DLD1 (cell line): Measurements from ENCODE around the gene HRH1.
"Not testable (repeated sequence)": the region's sequence is repeated elsewhere in the genome, so short reads cannot be mapped to it uniquely, and the experiment has no call there.

ENCODE experiments used
- in situ Hi-C: cut with HindIII; loops from 2 replicates; pipeline ENCODE4 v1.10.0; 2017; ENCODE audit warnings: low sequenced_read_pairs

Gene HRH1, protein sequence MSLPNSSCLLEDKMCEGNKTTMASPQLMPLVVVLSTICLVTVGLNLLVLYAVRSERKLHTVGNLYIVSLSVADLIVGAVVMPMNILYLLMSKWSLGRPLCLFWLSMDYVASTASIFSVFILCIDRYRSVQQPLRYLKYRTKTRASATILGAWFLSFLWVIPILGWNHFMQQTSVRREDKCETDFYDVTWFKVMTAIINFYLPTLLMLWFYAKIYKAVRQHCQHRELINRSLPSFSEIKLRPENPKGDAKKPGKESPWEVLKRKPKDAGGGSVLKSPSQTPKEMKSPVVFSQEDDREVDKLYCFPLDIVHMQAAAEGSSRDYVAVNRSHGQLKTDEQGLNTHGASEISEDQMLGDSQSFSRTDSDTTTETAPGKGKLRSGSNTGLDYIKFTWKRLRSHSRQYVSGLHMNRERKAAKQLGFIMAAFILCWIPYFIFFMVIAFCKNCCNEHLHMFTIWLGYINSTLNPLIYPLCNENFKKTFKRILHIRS

DNA sequence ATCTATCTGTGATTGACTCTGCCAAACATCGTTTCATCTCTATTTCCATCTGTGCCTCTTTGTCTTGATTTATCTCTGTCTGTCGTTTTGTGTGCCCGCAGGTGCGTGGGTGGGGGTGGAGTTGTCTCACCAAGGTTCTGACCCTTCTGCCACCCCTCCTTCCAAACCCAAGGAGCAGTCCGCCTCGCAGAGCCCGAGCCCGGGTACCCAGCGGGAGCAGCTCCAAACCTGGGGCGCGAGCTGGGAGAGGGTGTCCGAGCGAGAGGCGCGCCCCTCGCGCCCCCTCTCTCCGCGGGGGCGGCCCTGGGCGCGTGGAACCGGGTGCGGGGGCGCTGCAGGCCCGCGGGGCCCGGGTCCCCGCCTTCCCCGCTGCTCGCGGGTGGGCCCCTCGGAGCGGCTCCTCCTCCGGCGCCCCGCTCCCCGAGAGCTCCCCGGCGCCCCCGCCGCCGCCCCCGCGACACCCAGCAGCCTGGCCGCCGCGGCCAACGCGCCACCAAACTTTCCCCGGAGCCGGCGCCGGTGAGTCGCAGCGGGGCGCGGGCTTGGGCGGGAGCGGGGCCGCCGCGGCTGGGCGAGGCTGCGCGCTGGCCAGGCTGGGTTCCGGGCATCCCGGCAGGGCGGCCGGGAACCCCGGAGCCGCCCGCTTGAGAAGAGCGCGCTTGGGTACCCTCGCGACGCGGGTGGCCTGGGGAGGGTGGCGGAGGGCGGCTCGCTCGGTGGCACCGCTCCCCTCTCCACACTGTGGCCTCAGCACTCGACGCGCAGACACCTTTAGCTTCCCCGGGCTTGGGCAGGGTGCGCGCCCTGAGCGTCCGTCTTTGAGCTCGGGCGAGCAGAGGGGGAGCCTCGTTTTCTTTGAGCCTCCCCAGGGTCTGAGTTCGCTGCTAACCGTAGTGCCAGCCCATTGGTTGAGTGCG, at the start of gene HRH1:
TSS of gene HRH1 (plus strand) at position 458 of the 917 bp plus-strand sequence. CDS start 104,545 bp downstream, outside the sequence.
- in situ Hi-C loops = no loop called here

DNA sequence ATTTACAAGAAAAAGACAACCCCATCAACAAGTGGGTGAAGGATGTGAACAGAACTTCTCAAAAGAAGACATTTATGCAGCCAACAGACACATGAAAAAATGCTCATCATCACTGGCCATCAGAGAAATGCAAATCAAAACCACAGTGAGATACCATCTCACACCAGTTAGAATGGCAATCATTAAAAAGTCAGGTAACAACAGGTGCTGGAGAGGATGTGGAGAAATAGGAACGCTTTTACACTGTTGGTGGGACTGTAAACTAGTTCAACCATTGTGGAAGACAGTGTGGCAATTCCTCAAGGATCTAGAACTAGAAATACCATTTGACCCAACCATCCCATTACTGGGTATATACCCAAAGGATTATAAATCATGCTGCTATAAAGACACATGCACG, 41.0 kb upstream of the HRH1 start:
- in situ Hi-C loops = not testable (repeated sequence)

DNA sequence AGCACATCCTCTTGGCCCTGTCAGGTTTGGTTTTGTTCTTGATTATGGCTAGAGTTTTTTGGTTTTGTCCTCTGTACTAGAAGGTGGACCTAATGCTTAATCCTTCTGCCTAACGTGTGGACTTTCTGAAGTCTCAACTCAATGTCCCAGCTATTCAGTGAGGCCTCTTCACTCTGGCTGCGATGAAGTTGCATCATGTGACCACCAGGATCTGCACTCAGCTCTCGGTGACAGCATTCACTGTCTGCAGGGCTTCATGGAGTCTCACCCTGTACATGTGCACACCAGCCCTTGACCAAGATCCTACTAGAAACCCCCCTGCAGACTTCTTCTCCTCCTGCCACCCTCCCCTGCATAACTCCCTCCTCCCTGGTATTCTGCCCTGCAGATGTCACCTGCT, 38.7 kb upstream of the HRH1 start:
- in situ Hi-C loops = no loop called here

DNA sequence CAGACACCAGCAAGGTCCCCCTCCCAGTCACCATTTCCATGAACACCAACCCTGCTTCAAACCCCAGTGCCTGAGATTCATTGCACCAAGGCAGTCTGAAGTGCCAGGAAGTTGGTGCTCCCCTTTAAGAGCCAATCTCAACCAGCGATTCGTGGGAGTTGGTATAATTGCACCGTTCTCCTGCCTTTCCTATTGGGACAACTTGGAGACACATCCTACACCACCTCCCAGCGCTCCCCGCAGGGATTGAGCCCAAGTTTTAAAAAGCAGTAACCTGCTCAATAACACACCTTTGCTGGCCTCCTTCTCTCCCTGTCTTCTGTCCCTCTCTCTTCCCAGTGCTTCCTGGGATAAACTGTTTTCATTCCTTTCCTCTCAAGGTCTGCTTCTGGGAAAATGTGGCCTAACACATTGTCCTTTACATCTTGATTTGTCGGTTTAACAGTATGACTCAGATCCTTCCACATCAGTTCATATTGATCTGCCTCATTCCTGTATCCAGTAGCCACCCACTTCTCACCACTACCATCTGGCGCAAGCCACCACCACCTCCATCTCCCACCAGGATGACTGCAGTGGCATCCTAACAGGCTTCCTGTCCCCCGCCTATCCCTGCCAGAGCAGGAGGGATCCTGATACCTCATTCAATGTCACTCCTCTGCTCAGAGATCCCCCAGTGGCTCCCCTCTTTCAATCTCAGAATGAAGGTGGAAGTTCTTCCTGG, 37.8 kb upstream of the HRH1 start:
- in situ Hi-C loops = no loop called here

DNA sequence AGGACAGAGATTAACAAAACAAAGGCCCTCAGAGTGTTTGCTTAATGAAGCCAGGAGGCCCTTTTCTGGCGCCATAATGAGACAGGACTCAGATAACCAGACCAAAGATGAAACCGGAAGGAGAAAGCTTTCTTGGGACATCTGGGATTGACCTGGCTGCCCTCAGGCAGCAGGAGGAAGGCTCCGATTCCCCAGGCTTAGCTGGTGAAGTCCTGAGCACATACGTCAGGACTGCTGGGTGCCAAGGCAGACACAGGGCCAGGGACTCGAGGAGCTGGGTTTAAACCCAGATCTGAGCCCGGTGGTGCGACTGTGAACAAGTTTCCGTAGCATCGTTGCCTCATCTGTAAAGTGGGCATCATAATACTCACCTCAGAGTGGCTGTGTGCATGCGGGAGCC, 36.7 kb upstream of the HRH1 start:
- in situ Hi-C loops = no loop called here

DNA sequence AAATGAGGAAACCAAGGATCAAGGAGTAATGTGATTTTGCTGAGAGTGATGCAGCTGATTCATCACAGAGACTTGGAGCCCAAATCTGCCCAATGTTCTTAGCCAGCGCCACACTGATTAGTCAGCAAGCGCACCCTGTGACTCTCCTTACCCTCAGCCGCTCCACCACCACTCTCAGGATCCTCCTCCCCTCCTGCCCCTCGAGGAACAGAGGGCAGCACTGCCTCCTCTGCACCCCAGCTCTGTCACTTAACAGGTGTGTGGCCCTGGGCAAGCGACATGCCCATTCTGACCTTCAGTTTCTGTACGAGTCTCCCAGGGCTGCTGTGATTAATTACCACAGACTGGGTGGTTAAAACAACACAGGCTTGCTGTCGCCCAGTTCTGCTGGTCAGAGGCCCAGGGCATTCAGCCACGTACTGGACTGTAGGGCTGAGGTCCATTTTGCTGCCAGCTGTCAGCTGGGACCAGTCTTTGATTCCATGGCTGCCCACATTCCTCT, 36.1 kb upstream of the HRH1 start:
- in situ Hi-C loops = no loop called here

DNA sequence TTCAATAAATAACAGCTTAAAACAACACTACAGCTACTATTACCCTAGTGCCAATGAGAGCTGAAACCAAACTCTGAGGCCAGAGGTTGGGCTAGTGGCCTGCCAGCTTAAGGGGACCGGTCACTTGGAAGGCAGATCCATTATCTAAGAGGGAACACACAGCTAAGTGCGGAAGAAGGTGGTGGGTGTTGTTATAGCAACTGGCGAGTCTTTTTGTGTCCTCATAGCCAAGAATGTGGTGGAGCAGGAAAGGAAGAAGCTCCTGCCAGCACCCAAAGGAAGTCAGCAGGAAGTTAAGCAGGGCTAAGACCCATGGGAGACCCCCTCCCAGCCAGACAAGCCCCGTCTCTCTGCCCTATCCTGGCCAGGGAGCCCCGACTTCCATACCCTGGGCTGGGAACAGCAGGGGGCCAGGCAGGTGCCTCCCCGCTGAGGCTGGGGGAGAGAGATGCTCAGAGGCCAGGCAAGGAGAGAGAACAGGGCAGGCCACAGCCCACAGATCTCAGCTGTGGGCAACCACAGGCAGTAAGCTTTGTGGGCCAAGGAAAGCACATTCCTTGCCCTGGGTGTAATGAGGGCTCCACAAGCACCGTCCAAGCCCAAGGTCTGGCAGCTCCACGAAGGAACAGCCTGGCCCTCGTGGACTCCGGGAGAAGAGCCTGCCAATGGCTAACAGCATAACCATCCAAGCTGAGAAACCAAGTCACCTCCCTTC, 34.0 kb upstream of the HRH1 start:
- in situ Hi-C loops = no loop called here

DNA sequence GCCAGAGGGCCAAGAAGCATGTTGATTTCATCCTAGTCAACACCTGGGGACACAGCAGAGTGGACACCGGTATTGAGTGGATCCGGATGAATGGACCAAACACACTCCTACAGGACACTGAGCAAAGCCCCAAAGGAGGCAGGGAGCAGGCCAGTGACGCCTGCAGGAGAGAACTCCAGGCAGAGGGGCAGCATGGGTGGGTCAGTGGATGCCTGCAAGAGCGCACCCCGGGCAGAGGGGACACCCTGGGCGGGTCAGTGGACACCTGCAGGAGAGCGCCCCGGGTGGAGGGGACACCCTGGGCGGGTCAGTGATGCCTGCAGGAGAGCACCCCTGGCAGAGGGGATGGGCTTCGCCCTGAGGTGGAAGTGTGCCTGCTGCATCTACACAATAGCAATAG, 27.6 kb upstream of the HRH1 start:
- in situ Hi-C loops = no loop called here

DNA sequence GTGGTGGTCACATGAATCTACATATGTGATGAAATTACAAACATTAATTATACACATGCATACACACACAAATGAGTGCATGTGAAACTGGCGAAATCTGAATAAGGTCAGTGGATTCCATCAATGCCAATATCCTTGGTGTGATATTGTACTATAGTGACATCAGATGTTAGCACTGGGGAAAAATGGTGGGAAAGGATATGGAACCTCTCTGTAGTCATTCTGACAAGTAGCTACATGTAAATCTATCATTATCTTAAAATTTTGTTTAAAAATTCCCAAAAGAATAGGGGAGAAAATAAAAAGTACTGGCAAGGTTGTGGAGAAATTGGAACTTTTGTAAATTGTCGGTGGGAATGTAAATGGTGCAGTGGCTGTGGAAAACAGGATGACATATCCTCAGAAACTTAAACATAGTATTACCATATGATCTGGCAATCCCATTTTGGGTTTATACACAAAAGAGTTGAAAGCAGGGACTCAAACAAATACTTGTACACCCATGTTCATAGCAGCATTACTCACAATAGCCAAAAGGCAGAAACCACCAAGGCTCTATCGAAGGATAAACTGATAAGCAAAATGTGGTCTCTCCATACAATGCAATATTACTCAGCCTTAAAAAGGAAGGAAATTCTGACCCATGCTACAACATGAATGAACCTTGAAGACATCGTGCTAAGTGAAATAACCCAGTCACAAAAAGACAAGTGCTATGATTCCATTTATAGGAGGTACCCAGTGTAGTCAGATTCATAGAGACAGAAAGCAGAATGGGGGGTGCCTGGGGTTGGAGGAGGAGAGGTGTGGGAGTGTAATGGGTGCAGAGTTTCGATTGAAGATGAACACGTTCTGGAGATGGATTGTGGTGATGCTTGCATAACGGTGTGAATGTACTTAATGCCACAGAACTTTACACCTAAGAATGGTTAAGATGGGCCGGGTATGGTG, 25.3 kb upstream of the HRH1 start:
- in situ Hi-C loops = no loop called here

DNA sequence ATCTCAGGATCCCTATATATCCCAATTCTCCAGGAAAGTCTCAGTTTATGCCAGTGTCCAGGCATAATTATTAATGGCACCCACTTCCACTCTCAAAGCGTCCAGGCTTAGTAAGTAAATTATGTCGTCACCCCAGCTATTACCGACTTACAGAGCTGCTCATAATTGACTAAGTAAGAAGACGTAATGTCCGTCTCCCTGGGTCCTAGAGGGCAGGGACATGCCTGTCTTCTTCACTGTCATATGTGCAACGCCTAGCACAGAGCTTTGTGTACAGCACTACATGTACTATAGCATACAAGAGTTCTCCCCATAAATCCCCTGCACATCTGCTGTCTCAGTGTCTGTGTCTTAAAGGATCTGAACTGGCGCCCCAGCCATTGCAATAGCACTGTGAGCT, 23.9 kb upstream of the HRH1 start:
- in situ Hi-C loops = no loop called here

DNA sequence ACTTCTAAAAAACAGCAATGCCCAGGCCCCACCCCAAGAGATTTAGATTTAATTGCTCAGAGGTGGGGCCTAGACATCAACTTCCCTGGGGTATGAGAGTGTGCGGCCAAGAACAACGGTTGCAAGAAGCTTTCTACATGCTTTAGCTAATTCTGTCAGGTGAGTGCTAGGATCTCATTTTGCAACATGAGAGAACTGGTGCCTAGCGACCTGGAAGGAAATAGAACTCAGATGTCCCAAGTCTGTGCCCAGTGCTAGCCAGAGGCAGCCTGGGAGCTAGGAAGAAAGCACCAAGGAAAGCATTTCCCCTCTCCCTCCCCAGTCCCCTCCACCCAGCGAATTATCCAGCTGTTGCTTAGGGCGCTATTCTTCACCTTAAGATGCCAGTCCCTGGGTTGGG, 22.9 kb upstream of the HRH1 start:
- in situ Hi-C loops = no loop called here

DNA sequence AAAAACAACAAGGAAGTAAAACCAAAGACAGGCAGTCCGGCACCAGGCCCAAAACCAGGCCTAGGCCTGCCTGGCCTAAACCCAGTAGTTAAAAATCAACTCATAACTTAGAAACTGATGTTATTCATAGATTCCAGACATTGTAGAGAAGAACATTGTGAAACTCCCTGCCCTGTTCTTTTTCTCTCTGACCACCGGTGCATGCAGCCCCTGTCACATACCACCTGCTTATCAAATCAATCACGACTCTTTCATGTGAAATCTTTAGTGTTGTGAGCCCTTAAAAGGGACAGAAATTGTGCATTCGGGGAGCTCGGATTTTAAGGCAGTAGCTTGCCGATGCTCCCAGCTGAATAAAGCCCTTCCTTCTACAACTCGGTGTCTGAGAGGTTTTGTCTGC, 22.4 kb upstream of the HRH1 start:
- in situ Hi-C loops = not testable (repeated sequence)

DNA sequence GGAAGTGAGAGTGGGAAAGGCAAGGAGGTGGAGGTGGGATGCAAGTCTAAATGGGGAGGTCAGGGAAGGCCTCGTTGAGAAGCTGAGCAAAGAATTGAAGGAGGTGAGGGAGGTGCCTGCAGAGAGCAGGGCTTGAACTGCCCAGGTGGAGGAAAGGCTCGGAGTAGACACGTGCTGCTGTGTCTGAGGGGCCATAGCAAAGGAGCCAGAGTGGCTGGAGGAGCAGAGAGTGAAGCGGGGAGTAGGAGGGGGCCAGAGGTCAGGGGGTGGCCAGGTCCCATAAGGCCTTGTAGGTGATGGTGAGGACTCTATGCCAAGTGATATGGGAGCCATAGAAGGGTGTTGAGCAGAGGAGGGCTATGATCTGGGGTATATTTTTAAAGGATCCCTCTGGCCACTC, 21.4 kb upstream of the HRH1 start:
- in situ Hi-C loops = no loop called here

DNA sequence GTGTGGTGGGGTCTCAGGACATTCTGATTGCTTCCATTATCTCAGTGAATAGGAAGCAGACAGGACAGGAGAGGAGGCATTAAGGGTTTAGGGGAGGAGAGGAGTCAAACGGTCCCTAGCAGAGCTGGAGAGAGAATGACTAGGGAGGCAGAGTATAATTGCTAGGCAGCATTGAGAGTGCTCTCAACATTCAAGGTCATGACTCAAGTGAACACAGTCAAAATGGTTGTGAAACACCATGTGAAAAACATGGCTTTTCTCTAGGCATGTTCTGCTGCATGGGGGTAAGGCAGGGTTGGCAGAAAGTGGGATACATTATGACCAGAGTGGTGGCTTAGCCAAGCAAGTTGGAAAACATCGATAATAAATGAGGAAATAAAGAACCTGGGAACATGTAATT, 19.5 kb upstream of the HRH1 start:
- in situ Hi-C loops = no loop called here

DNA sequence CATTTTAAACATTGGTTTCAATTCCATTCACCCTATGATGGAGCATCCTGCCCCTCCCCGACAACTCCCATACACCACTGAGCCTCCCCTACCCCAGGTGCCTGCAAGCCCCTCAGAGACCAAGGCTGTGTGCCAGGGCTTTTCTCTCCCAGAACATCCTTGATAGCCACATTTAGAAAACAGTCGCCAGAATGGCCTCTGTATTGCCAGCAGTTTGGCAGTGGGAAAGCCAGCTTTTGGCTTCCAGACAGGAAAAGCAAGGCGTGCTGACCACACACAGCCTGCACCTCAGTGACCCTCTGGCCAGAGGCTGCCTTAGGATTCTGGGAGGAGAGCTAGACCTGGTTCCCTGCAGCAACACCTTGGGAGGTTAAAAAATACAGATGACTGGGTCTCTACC, 18.2 kb upstream of the HRH1 start:
- in situ Hi-C loops = no loop called here

DNA sequence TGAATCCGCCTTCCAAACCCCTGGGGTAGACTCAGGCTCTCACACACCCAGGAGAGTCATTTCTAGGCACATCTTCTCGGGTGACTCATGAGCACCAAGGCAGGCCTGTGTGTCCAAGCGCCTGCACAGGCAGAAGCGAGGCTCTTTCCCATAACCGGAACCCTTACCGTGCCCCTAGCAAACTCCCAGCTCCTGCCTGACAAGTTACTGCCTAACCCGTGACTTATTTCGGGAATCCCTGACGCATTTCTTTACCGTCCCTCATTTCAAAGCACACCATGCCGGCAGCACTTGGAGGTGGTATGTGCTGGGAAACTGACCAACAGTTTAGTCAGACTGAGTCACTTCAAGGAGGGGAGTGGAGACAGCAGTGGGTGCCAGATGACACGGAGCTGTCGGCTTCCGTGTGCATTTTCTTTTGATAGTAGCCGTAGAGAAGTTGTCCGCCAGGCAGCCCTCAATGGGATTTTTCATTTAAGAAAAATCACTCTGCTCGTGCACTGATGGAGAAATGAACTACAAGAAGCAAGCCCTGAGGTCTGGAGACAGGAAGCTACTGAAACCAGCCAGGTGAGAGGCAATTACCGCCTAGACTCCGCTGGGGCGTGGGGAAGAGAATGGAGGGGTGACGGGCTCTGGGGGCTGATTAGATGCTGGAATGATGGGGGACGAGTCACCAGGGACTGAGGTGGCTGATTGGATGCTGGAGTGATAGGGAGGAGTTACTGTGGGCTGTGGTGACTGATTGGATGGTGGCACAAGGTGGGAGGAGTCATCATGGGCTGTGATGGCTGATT, 17.3 kb upstream of the HRH1 start:
- in situ Hi-C loops = no loop called here

DNA sequence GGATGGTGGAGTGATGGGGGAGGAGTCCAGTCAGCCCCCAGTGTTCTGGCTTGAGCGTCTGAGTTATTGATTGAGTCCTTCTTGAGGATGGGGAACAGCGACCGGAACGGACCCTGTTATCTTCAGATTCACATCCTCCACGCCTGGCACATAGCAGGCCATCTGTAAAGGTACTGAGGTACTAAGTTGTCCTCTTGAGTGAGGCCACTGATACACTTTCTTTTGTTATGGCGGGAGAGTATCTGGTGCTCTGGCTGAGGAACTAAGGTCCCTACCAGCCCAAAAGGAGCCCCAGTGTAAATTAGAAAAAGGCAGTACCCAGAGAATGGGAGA, 16.7 kb upstream of the HRH1 start:
- in situ Hi-C loops = no loop called here

DNA sequence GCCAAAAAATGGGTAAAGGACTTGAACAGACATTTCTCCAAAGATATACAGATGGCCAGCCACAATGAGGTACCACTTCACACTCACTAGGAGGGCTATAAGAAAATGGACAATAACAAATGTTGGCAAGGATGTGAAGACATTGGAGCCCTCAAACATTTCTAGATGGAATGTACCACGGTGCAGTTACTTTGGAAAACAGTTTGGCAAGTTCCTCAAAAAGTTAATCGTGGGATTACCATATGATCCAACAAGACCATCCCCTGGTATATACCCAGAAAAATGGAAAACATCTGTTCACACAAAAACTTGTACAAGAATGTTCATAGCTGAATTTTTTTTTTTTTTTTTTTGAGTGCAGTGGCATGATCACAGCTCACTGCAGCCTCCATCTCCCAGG, 15.9 kb upstream of the HRH1 start:
- in situ Hi-C loops = no loop called here
